A673 (cell line): ENCODE results near the gene CDIPT.

Experiments used
- CTCF ChIP-seq: fragments of 300-800, 200-600 bp; sonication (generic); conservative IDR thresholded peaks from 2 replicates; pipeline ENCODE4 v1.5.1; 2017; ENCODE audit warnings: low read depth, mild to moderate bottlenecking, antibody characterized with exemption, low read length, moderate library complexity, mixed read lengths
- EZH2 ChIP-seq: fragments of 200-600 bp; sonication (generic); IDR thresholded peaks from 2 replicates; pipeline ENCODE4 v1.6.1; 2017; ENCODE audit warnings: borderline replicate concordance, low read depth, mild to moderate bottlenecking, mixed read lengths, antibody characterized with exemption, low read length; ENCODE audit not compliant: poor library complexity, severe bottlenecking

- no peak for TF ChIP-seq CTCF
- TF ChIP-seq EZH2, result no peak
These were observed 48.0 kb upstream of the CDIPT start for GRCh38 chr16:29910819-29911675.
